Trophoblast cell (in vitro differentiated cells and primary cell): Measurements from ENCODE around the gene CDKN2C.

Source experiments
- DNase-seq, 2 donors: peaks; one replicate each; pipeline ENCODE4 v3.0.0-alpha.2; 2016
- H2AFZ ChIP-seq: 2 replicates; pipeline ENCODE4 v1.6.1; 2013; ENCODE audit warnings: low read length, moderate library complexity, mild to moderate bottlenecking; ENCODE audit not compliant: insufficient read depth, poor library complexity
- H2AK5ac ChIP-seq: 2 replicates; pipeline ENCODE4 v1.6.1; 2013; ENCODE audit warnings: mild to moderate bottlenecking, low read length
- H2BK120ac ChIP-seq: 2 replicates; pipeline ENCODE4 v1.6.1; 2013; ENCODE audit warnings: low read length, mild to moderate bottlenecking, moderate library complexity; ENCODE audit not compliant: insufficient read depth, poor library complexity
- H2BK12ac ChIP-seq: 2 replicates; pipeline ENCODE4 v1.6.1; 2013; ENCODE audit warnings: mild to moderate bottlenecking, low read length, moderate library complexity
- H2BK5ac ChIP-seq: 2 replicates; pipeline ENCODE4 v1.6.1; 2013; ENCODE audit warnings: low read length, low read depth, moderate library complexity, mild to moderate bottlenecking; ENCODE audit not compliant: poor library complexity
- H3K14ac ChIP-seq: 2 replicates; pipeline ENCODE4 v1.6.1; 2013; ENCODE audit warnings: mild to moderate bottlenecking, low read length
- H3K18ac ChIP-seq: 2 replicates; pipeline ENCODE4 v1.6.1; 2013; ENCODE audit warnings: mild to moderate bottlenecking, low read length
- H3K23ac ChIP-seq: 2 replicates; pipeline ENCODE4 v1.6.1; 2013; ENCODE audit warnings: low read length
- H3K27ac ChIP-seq: 2 replicates; pipeline ENCODE4 v1.5.1; 2013; ENCODE audit warnings: low read depth, mild to moderate bottlenecking, inconsistent platforms, low read length, moderate library complexity
- H3K27me3 ChIP-seq: 2 replicates; pipeline ENCODE4 v1.6.1; 2013; ENCODE audit warnings: inconsistent platforms, mild to moderate bottlenecking, low read length, moderate library complexity; ENCODE audit not compliant: insufficient read depth
- H3K36me3 ChIP-seq, 2 experiments: 1 replicate in 1 of 2; 2 replicates in 1 of 2; pipeline ENCODE4 v1.6.1; 2013; ENCODE audit warnings: low read length in 2 of 2, mild to moderate bottlenecking in 2 of 2, moderate library complexity in 1 of 2; ENCODE audit not compliant: insufficient read depth in 2 of 2, control insufficient read depth in 1 of 2
- H3K4ac ChIP-seq: 2 replicates; pipeline ENCODE4 v1.6.1; 2013; ENCODE audit warnings: low read depth, mild to moderate bottlenecking, low read length, moderate library complexity
- H3K4me1 ChIP-seq, 2 experiments: 1 replicate in 1 of 2; 2 replicates in 1 of 2; pipeline ENCODE4 v1.6.1; 2013; ENCODE audit warnings: low read length in 2 of 2, mild to moderate bottlenecking in 2 of 2, moderate library complexity in 1 of 2; ENCODE audit not compliant: insufficient read depth in 2 of 2, control insufficient read depth in 1 of 2
- H3K4me2 ChIP-seq: 2 replicates; pipeline ENCODE4 v1.6.1; 2013; ENCODE audit warnings: inconsistent platforms, mild to moderate bottlenecking, low read length, moderate library complexity
- H3K4me3 ChIP-seq: 2 replicates; pipeline ENCODE4 v1.5.1; 2013; ENCODE audit warnings: mild to moderate bottlenecking, low read depth, low read length, inconsistent platforms
- H3K79me1 ChIP-seq: one replicate; pipeline ENCODE4 v1.6.1; 2013; ENCODE audit warnings: low read length
- H3K79me2 ChIP-seq: 2 replicates; pipeline ENCODE4 v1.6.1; 2013; ENCODE audit warnings: low read length, mild to moderate bottlenecking; ENCODE audit not compliant: control insufficient read depth, insufficient read depth, poor library complexity
- H3K9ac ChIP-seq: 2 replicates; pipeline ENCODE4 v1.6.1; 2013; ENCODE audit warnings: mild to moderate bottlenecking, low read length
- H3K9me3 ChIP-seq: 2 replicates; pipeline ENCODE4 v1.6.1; 2013; ENCODE audit warnings: low read depth, mild to moderate bottlenecking, control low read depth, inconsistent platforms, low read length; ENCODE audit not compliant: insufficient read depth
- H4K12ac ChIP-seq: 2 replicates; pipeline ENCODE4 v1.6.1; 2013; ENCODE audit warnings: low read depth, mild to moderate bottlenecking, low read length, moderate library complexity
- H4K8ac ChIP-seq: 2 replicates; pipeline ENCODE4 v1.6.1; 2013; ENCODE audit warnings: low read depth, mild to moderate bottlenecking, low read length, moderate library complexity
- H4K91ac ChIP-seq: one replicate; pipeline ENCODE4 v1.6.1; 2013; ENCODE audit warnings: low read depth, mild to moderate bottlenecking, low read length, moderate library complexity
- WGBS: extraction: QIAGEN DNeasy Blood & Tissue Kit; methylation state at CpG from one replicate; pipeline ENCODE4 v1.1.7; 2013; ENCODE audit warnings: missing lambda C conversion rate; ENCODE audit not compliant: insufficient read length, insufficient coverage; ENCODE audit errors: extremely low coverage; 5-methylcytosine and 5-hydroxymethylcytosine counted together

Gene CDKN2C

DNA sequence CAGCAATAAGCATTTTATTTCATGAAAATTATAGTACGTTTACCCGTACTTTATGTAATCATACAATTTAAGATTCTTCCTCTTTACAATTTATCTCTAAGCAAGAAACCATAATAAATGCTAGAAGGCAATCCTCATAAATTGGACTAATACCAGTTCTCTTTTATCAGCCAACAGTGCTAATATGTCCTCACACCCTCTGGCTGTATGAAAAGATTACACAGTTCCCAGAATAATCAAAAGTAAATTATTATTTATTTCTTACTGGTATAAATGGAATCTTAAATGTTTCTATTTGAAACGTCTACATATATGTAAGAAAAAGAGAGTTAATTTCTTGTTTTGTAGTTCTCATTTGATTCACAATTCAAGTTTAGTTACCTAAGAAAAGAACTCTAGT lies 3.1 kb upstream of the CDKN2C start:
- Histone ChIP-seq H3K4me2 (no peak overlapping the region), H4K91ac (no peak overlapping the region), H3K36me3 (no peaks in the 10 kb centered on the region), H4K8ac (no peak overlapping the region), H3K9ac (no peak overlapping the region), H3K79me2 (no peaks in the 10 kb centered on the region), H2BK120ac (no peak overlapping the region), H3K27ac (no peak overlapping the region), H2BK12ac (no peak overlapping the region), H2AFZ (no peak overlapping the region), H3K18ac (no peak overlapping the region), H3K4me3 (no peak overlapping the region), H3K79me1 (peaks cover 4% of the 10 kb centered on the region), H2BK5ac (no peak overlapping the region), H2AK5ac (no peak overlapping the region), H3K14ac (no peak overlapping the region), H3K27me3 (peaks cover 9% of the 10 kb centered on the region), H3K4ac (no peak overlapping the region), H3K4me1 (peaks cover 6 to 10% of the 10 kb centered on the region in 2 experiments), H3K9me3 (no peaks in the 10 kb centered on the region), H3K23ac (no peak overlapping the region), H4K12ac (no peak overlapping the region)
- no peak for DNase-seq
- no CpG with 5 or more reads among the region's 3 CpGs for WGBS

DNA sequence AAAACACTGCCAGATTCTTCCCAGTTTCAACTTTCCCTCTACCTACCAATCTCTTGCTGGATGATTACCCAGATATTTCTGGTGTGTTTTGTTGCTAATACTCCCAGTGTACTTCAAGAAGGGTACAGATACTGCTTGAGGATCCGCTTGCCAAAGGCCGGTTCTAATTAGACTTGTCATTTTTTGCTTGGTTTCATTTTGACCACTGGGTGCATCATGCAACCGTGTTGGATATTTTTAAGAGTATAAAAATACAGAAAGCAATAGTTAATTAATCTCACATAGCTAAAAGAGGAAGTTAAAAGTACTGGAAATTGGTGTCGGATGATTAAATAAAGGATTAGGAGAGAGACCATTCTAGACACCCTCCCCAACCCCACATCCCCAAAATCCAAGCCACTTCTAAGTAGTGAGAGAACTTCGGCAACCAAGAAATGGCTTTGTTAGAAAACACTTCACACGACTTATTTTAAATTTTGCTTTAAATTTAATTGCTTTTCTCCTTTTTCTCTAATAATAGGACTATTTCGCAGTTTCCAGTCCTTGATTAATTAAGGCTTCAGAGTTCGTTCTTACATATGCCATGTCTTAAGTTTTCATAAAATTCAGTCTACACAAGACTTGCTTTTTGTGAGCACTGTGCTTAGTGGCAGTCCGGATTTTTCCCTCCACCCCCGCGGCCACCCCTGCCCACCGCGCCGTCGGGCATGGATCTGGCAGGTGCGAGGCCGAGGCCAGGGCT lies 2.5 kb upstream of the CDKN2C start:
- Histone ChIP-seq H3K27me3 (peaks cover 9% of the 10 kb centered on the region), H3K4ac (no peak overlapping the region), H3K18ac (no peak overlapping the region), H3K23ac (no peak overlapping the region), H2BK12ac (no peak overlapping the region), H3K79me2 (no peaks in the 10 kb centered on the region), H3K79me1 (peaks cover 4% of the 10 kb centered on the region), H3K14ac (no peak overlapping the region), H3K9ac (no peak overlapping the region), H3K4me1 (peaks cover 6 to 10% of the 10 kb centered on the region in 2 experiments), H2BK120ac (no peak overlapping the region), H2AK5ac (no peak overlapping the region), H3K4me2 (peak overlapping the region; percentile 91), H2BK5ac (no peak overlapping the region), H4K12ac (no peak overlapping the region), H3K27ac (no peak overlapping the region), H3K9me3 (no peaks in the 10 kb centered on the region), H3K4me3 (peak overlapping the region; percentile 74), H2AFZ (no peak overlapping the region), H4K8ac (no peak overlapping the region), H4K91ac (no peak overlapping the region), H3K36me3 (no peaks in the 10 kb centered on the region)
- DNase-seq: no peak
- WGBS: no CpG with 5 or more reads among the region's 17 CpGs

DNA sequence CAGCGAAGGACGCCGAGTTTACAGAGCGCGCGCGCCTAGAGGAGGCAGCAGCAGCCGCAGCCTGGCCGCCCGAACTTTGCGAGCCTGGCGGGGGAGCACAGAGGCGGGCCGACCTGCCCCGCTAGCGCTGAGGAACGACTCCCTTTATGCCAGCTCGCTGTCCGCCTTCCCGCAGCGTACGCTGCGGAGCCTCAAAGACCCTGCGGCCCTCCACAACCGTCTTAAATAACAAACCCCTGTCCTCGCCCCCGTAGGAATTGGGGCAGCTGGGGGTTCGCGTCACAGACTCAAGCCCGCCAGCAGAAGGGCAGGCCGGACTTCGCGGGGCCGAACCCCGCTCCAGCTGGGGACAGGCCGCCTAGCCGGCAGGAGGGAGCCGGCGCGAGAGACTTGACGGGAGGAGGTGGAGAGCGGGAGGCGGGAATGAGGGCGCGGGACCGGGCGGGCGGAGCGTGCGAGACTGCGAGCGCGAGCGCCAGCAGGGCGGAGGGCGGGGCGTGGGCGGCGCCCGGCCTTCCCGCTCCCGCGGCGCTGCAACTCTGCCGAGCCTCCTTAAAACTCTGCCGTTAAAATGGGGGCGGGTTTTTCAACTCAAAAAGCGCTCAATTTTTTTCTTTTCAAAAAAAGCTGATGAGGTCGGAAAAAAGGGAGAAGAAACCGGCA lies 1.8 kb upstream of the CDKN2C start:
- no peak overlapping the region for H4K12ac ChIP-seq
- H3K4me1 ChIP-seq: peaks cover 6 to 10% of the 10 kb centered on the region in 2 experiments
- no peak overlapping the region for H4K91ac ChIP-seq
- WGBS: no CpG with 5 or more reads among the region's 70 CpGs
- H2AK5ac ChIP-seq: no peak overlapping the region
- H2BK12ac ChIP-seq: no peak overlapping the region
- H2BK5ac ChIP-seq: no peak overlapping the region
- no peaks in the 10 kb centered on the region for H3K9me3 ChIP-seq
- H3K79me2 ChIP-seq: no peaks in the 10 kb centered on the region
- H3K4ac ChIP-seq: no peak overlapping the region
- H3K36me3 ChIP-seq: no peaks in the 10 kb centered on the region
- peak overlapping the region; percentile 91 for H3K4me2 ChIP-seq
- H3K79me1 ChIP-seq: peaks cover 4% of the 10 kb centered on the region
- H2AFZ ChIP-seq: peak overlapping the region; percentile 61
- H2BK120ac ChIP-seq: peak overlapping the region; percentile 1
- H3K27ac ChIP-seq: peak overlapping the region; percentile 12
- peak overlapping the region; percentile 74 for H3K4me3 ChIP-seq
- H3K23ac ChIP-seq: no peak overlapping the region
- no peak overlapping the region for H3K14ac ChIP-seq
- peak overlapping the region; percentile 54 for H3K9ac ChIP-seq
- DNase-seq: peak; percentile 85 to 88
- H3K27me3 ChIP-seq: peaks cover 9% of the 10 kb centered on the region
- no peak overlapping the region for H3K18ac ChIP-seq
- peak overlapping the region; percentile 68 for H4K8ac ChIP-seq

DNA sequence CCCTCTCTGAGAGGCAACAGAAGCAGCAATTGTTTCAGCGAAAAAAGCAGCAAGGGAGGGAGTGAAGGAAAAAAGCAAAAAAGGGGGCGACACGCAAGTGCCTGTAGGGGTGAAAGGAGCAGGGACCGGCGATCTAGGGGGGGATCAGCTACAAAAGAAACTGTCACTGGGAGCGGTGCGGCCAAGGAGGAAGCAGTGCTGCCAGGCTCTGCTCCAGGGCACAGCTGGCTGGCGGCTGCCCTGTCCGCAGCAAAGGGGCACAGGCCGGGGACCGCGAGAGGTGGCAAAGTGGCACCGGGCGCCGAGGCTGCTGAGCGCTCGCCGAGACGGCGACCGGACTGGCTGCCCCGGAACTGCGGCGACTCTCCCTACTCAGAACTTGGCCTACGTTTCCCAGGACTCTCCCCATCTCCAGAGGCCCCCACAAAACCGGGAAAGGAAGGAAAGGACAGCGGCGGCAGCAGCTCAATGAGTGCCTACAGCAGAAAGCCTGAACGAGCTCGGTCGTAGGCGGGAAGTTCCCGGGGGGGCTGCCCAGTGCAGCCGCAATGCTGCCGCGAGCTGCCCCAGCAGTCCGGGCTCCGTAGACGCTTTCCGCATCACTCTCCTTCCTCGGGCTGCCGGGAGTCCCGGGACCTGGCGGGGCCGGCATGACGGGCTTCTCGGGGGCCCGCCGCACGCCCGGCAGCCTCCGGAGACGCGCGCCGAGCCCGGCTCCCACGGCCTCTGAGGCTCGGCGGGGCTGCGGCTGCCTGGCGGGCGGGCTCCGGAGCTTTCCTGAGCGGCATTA lies 1.0 kb upstream of the CDKN2C start:
- Histone ChIP-seq H4K8ac (peak overlapping the region; percentile 29), H3K27ac (no peak overlapping the region), H3K4me2 (peak overlapping the region; percentile 91), H3K4ac (no peak overlapping the region), H3K79me2 (no peaks in the 10 kb centered on the region), H3K4me1 (peaks cover 6 to 10% of the 10 kb centered on the region in 2 experiments), H3K4me3 (peak overlapping the region; percentile 62), H4K91ac (no peak overlapping the region), H2BK12ac (no peak overlapping the region), H2BK120ac (no peak overlapping the region), H3K79me1 (peaks cover 4% of the 10 kb centered on the region), H3K9me3 (no peaks in the 10 kb centered on the region), H2AFZ (peak overlapping the region; percentile 61), H3K23ac (no peak overlapping the region), H3K18ac (no peak overlapping the region), H3K36me3 (no peaks in the 10 kb centered on the region), H2AK5ac (no peak overlapping the region), H3K14ac (no peak overlapping the region), H2BK5ac (no peak overlapping the region), H3K9ac (peak overlapping the region; percentile 12), H3K27me3 (peaks cover 13% of the 10 kb centered on the region), H4K12ac (no peak overlapping the region)
- peak; percentile 9 to 24 for DNase-seq
- no CpG with 5 or more reads among the region's 65 CpGs for WGBS
